ENCODE data around the gene HCRTR1. TPM values are rescaled to one million over a fixed set of nuclear protein-coding genes. Genes with fewer than 3 reads are reported as not detected.
A peak's percentile ranks its signal among the peaks of the same experiment; 100 is the strongest.
"Not testable (repeated sequence)": the region's sequence is repeated elsewhere in the genome, so short reads cannot be mapped to it uniquely, and the experiment has no call there.

Gene HCRTR1
- total RNA-seq, 3 donors from 2014 or later, result not detected

DNA sequence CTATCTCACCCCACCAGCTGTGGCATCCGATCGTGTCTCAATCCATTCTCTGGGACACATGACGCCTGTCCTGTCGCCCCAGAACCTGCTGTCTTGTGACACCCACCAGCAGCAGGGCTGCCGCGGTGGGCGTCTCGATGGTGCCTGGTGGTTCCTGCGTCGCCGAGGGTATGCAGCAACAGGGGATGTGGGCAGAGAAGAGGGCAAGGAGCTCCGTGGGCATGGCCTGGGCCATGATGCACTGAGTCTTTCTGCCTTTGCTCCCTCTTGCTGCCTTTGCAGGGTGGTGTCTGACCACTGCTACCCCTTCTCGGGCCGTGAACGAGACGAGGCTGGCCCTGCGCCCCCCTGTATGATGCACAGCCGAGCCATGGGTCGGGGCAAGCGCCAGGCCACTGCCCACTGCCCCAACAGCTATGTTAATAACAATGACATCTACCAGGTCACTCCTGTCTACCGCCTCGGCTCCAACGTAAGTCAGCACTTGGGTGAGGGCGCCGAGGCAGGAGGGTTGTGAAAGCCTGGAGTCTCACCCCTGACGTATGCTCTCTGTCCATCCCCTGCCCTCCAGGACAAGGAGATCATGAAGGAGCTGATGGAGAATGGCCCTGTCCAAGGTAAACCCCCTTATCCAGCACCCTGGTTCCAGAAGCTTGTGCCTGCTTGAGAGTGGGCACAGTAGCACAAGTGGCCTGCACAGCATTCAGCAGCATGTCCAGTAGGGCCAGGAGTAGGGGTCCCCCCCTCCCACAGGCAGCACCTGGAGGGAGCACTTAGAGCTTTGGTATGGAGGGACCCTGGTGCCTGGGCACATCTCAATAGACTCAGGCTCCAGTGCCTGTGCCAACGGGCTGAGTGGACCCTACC is 32.4 kb upstream of the HCRTR1 start:
- Histone ChIP-seq H3K27ac (peak overlapping the region; percentile 50 to 85), H3K4me3 (peak overlapping the region in 1 of 3 donors; percentile 35), H3K27me3 (no peaks in the 10 kb centered on the region), H3K36me3 (no peaks in the 10 kb centered on the region), H3K9me3 (no peaks in the 10 kb centered on the region), H3K4me1 (peaks cover 6 to 13% of the 10 kb centered on the region in 2 donors)
- DNase-seq (ENCODE audit: low spot score in 2 of 2), result no peak
- intact Hi-C loops (cut with DNase I; ENCODE audit: low total_unique reads), result no loop called here
- TF ChIP-seq POLR2A (IDR thresholded peaks at IDR 0.05), result no peak

- TF ChIP-seq POLR2A (IDR thresholded peaks at IDR 0.05) (no peak), POLR2AphosphoS5 (IDR thresholded peaks at IDR 0.05) (no peak), CTCF (IDR thresholded peaks at IDR 0.05) (no peak)
- peak overlapping the region; percentile 33 to 85 for H3K27ac ChIP-seq
- H3K4me1 ChIP-seq, result peaks cover 6 to 13% of the 10 kb centered on the region in 2 donors
These were observed 31.6 kb upstream of the HCRTR1 start for GRCh38 chr1:31585736-31586365.

DNA sequence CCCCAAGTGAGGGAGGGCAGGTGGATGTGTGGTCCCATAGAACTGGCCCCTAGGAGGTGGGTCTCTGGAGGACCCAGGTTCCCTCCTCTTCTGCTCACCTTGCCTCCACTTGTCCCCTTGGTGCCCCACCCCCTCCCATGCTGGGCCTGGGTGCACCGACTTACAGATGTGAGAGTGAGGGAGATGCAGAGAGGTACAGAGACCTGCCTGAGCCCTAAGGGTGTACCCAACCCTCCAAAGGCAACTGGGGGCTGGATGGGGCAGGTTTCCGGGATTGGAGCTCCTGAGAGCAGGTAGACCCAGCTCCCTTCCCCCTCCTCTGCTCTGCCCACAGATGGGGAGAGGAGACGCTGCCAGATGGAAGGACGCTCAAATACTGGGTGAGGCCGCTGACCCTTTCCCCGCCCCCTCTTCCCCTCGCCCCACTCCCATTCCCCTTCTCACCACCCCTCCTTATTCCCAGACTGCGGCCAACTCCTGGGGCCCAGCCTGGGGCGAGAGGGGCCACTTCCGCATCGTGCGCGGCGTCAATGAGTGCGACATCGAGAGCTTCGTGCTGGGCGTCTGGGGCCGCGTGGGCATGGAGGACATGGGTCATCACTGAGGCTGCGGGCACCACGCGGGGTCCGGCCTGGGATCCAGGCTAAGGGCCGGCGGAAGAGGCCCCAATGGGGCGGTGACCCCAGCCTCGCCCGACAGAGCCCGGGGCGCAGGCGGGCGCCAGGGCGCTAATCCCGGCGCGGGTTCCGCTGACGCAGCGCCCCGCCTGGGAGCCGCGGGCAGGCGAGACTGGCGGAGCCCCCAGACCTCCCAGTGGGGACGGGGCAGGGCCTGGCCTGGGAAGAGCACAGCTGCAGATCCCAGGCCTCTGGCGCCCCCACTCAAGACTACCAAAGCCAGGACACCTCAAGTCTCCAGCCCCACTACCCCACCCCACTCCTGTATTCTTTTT is 30.8 kb upstream of the HCRTR1 start:
- Histone ChIP-seq H3K36me3 (no peaks in the 10 kb centered on the region), H3K4me1 (peaks cover 6 to 13% of the 10 kb centered on the region in 2 donors), H3K27ac (peak overlapping the region; percentile 33 to 85), H3K4me3 (no peak overlapping the region), H3K9me3 (no peaks in the 10 kb centered on the region), H3K27me3 (no peaks in the 10 kb centered on the region)
- no peak for DNase-seq (ENCODE audit: low spot score in 2 of 2)
- TF ChIP-seq CTCF (IDR thresholded peaks at IDR 0.05) (no peak), POLR2AphosphoS5 (IDR thresholded peaks at IDR 0.05) (no peak), POLR2A (IDR thresholded peaks at IDR 0.05) (no peak)
- intact Hi-C loops (cut with DNase I; ENCODE audit: low total_unique reads), result no loop called here

More at GRCh38 chr1:31585736-31586365, 31.6 kb upstream of the HCRTR1 start:
- DNase-seq (ENCODE audit: low spot score in 2 of 2), result no peak
- Histone ChIP-seq H3K4me3 (no peak overlapping the region), H3K9me3 (no peaks in the 10 kb centered on the region), H3K27me3 (no peaks in the 10 kb centered on the region), H3K36me3 (no peaks in the 10 kb centered on the region)
- intact Hi-C loops (cut with DNase I; ENCODE audit: low total_unique reads), result no loop called here

DNA sequence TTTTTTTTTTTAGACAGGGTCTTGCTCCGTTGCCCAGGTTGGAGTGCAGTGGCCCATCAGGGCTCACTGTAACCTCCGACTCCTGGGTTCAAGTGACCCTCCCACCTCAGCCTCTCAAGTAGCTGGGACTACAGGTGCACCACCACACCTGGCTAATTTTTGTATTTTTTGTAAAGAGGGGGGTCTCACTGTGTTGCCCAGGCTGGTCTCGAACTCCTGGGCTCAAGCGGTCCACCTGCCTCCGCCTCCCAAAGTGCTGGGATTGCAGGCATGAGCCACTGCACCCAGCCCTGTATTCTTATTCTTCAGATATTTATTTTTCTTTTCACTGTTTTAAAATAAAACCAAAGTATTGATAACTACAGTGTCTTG is 30.2 kb upstream of the HCRTR1 start:
- H3K27ac ChIP-seq, result peak overlapping the region; percentile 90 to 92
- DNase-seq (ENCODE audit: low spot score in 2 of 2); H3K4me3 ChIP-seq; H3K9me3 ChIP-seq; H3K27me3 ChIP-seq; H3K36me3 ChIP-seq; intact Hi-C loops (cut with DNase I; ENCODE audit: low total_unique reads): not testable (repeated sequence)
- H3K4me1 ChIP-seq, result peaks cover 6 to 13% of the 10 kb centered on the region in 2 donors

GRCh38 chr1:31587720-31588423 is 29.6 kb upstream of the HCRTR1 start:
- H3K36me3 ChIP-seq, result no peaks in the 10 kb centered on the region
- no peaks in the 10 kb centered on the region for H3K27me3 ChIP-seq
- no peaks in the 10 kb centered on the region for H3K9me3 ChIP-seq
- intact Hi-C loops (cut with DNase I; ENCODE audit: low total_unique reads), result no loop called here
- no peak for DNase-seq (ENCODE audit: low spot score in 2 of 2)
- H3K27ac ChIP-seq, result peak overlapping the region; percentile 90 to 92
- peak overlapping the region in 1 of 3 donors; percentile 76 for H3K4me3 ChIP-seq
- peak; percentile 25 to 40 (median 37) for TF ChIP-seq CTCF (IDR thresholded peaks at IDR 0.05)
- no peak for TF ChIP-seq POLR2A (IDR thresholded peaks at IDR 0.05)
- no peak for TF ChIP-seq POLR2AphosphoS5 (IDR thresholded peaks at IDR 0.05)
- peaks cover 6 to 13% of the 10 kb centered on the region in 2 donors for H3K4me1 ChIP-seq

Measured in breast epithelium (tissue), 4 donors.